Endothelial cell of hepatic sinusoid (primary cell): ENCODE measurements around the gene NDUFB1.

ENCODE experiments used
- in situ Hi-C: cut with HindIII; loops from 2 replicates; pipeline ENCODE4 v1.10.0; 2017; ENCODE audit warnings: low sequenced_read_pairs

The NDUFB1 gene

DNA sequence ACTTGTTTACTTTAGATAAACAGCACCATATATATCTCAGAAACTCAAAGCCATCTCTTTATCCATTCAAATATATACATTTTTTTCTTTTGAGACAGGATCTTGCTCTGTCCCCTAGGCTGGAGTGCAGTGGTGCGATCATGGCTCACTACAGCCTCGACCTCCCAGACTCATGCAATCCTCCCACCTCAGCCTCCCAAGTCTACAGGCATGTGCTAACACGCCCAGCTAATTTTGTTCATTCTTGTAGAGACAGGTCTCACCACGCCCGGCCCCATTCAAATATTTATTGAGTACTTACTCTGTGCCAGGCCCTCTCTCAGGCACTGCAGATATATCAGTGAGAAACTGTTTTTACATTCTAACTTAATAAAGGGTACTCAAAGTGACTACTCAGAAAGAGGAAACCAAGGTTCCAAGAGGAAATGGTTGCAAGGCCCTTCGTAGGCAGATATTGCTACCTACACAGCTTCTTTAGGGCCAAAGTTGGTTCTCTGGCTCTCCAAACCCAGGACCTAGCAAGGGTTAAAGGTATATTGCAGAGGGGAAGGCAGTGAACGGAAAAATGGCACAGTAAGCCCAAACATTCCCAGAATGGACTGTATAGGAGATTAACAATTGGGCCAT is 18.0 kb downstream of the NDUFB1 start:
- in situ Hi-C loops = no loop called here

DNA sequence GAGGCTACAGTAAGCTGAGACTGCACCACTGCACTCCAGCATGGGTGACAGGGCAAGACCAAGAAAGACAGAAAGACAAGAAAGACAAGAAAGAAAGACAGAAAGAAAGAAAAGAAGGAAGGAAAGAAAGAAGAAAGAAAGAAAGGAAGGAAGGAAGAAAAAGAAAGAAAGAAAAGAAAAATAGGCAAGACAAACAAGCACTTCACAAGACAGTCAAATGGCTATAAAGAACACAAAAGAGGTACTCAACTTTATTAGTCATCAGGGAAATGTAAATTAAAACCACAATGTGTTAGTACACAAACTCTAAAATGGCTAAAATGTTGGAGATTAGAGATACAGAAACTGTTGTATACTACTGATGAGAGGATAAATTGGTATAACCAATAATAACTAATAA is 21.7 kb downstream of the NDUFB1 start:
- in situ Hi-C loops = no loop called here

DNA sequence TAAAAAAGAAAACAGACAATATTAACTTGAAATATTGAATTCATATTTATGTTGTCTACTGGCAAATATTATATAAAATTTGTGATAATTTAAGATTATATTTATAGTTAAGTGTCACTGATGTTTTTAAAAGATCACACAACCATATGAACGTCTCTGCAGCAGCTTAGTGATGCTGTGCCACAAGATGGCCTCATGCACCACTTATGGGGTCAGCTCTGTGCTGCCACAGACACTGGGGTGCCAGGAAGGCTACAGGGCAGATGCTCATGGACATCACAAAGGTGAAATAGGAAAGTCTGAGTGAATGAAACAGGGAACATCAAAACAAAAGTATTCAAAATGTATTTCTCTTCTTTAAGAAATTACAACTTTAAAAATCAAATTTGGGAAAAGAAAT is 28.2 kb downstream of the NDUFB1 start:
- in situ Hi-C loops = no loop called here

DNA sequence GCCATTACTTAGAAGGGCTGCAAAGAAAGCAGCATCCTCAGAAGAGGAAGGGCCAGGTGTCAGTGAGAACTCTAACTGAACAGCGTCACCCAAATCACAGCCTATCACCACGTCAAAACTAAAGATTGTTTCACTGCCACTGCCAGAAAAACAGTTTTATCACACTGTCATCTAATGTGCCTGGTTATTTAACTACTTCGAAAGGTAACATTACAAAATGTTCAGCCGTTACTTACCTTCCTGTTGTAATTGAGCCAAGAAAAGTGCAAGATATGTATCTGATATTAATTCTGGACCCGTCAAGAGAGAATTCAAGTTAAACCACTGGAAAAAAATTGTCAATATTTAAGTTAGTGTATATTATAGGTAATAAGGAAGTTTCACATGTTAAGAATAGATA is 33.0 kb downstream of the NDUFB1 start:
- in situ Hi-C loops = no loop called here

DNA sequence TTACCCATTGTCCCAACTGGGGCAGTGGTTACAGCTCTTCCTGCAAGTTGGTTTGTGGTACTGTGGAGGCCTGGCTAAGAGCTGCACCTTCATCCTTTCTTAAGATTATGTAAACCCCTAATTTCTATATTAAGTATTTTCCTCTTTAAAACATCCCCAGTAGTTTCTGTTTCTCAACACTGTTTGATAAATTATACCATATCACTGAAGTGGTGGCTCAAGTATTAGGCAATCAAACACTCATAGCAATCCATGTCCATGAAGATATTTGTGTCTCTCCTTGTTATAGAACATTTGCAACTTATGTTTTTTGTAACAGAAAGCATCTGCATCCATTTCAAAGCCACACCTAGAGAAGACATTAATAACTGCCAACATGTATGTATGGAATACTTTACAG is 47.0 kb downstream of the NDUFB1 start:
- in situ Hi-C loops = no loop called here
